ENCODE measurements around the gene ZNF827.

DNA sequence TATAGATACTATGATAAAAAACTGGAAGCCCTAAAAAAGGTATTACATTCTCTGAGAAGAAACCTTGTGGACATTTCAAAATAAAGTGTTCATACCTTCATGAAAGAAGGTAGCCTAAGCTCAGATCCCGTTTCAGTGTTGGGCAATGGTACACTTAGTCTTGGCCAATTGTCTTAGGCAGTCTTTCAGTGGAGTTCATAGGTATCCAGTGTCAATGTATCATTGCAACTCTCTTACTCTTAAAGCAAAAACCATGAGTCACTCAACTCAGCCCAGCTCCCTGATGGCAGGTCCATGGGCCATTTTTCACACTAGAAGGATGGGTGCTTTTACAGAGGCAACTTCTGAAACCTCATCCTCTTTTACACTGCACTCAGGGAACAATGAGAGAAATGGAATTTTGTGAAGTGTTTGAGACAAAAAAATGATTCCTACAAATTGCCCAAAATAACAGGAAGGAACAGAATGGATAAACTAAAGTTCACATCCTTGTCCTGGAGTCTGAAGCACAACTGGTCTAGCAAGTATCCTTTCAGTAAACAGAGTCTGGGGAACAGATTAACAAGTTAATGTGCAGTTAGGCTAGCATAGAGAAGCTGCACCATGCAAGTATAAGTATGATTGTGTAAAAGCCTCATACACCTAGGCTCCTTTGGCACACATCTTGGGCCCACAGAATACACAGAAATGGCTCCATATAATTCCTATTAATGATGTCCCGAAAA is 7.0 kb upstream of the ZNF827 start:
- TF ChIP-seq, protein P1, sequence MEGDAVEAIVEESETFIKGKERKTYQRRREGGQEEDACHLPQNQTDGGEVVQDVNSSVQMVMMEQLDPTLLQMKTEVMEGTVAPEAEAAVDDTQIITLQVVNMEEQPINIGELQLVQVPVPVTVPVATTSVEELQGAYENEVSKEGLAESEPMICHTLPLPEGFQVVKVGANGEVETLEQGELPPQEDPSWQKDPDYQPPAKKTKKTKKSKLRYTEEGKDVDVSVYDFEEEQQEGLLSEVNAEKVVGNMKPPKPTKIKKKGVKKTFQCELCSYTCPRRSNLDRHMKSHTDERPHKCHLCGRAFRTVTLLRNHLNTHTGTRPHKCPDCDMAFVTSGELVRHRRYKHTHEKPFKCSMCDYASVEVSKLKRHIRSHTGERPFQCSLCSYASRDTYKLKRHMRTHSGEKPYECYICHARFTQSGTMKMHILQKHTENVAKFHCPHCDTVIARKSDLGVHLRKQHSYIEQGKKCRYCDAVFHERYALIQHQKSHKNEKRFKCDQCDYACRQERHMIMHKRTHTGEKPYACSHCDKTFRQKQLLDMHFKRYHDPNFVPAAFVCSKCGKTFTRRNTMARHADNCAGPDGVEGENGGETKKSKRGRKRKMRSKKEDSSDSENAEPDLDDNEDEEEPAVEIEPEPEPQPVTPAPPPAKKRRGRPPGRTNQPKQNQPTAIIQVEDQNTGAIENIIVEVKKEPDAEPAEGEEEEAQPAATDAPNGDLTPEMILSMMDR (IDR thresholded peaks at IDR 0.05) = no peak
- TF ChIP-seq POLR2A (IDR thresholded peaks at IDR 0.05) = no peak
